Measurements from ENCODE around the gene TRH. TPM values are rescaled to one million over a fixed set of nuclear protein-coding genes. Genes with fewer than 3 reads are reported as not detected.
A peak's percentile ranks its signal among the peaks of the same experiment; 100 is the strongest.
"Not testable (repeated sequence)": the region's sequence is repeated elsewhere in the genome, so short reads cannot be mapped to it uniquely, and the experiment has no call there.

The TRH gene
- total RNA-seq, 1 donor from 2014 or later = not detected

DNA sequence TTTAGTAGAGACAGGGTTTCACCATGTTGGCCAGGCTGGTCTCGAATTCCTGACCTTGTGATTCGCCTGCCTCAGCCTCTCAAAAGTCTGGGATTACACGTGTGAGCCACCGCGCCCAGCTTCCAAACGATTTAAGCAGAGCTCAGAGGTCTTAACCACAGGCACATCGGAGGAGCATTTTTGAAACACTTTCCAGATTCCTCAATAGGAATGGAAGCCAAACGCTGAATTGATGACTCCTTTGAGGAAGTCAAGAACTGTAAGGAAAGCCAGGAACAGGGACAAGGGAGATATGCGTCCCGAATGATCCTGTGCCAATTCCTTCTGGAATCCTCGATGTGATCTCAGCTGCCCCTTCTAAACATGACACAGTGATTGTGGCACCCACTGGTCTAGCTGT is 40.0 kb downstream of the TRH start:
- no peaks in the 10 kb centered on the region for H3K36me3 ChIP-seq
- H3K9me3 ChIP-seq = no peaks in the 10 kb centered on the region
- H3K4me1 ChIP-seq = no peaks in the 10 kb centered on the region
- TF ChIP-seq, protein P1, sequence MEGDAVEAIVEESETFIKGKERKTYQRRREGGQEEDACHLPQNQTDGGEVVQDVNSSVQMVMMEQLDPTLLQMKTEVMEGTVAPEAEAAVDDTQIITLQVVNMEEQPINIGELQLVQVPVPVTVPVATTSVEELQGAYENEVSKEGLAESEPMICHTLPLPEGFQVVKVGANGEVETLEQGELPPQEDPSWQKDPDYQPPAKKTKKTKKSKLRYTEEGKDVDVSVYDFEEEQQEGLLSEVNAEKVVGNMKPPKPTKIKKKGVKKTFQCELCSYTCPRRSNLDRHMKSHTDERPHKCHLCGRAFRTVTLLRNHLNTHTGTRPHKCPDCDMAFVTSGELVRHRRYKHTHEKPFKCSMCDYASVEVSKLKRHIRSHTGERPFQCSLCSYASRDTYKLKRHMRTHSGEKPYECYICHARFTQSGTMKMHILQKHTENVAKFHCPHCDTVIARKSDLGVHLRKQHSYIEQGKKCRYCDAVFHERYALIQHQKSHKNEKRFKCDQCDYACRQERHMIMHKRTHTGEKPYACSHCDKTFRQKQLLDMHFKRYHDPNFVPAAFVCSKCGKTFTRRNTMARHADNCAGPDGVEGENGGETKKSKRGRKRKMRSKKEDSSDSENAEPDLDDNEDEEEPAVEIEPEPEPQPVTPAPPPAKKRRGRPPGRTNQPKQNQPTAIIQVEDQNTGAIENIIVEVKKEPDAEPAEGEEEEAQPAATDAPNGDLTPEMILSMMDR (IDR thresholded peaks at IDR 0.05) = no peak
- H3K27ac ChIP-seq = no peak overlapping the region
- H3K27me3 ChIP-seq = no peaks in the 10 kb centered on the region
- intact Hi-C loops (cut with DNase I) = no loop called here
- DNase-seq (no peak), ATAC-seq (no peak)
- no peak overlapping the region for H3K4me3 ChIP-seq

GRCh38 chr3:130017661-130018060 is 43.1 kb downstream of the TRH start:
- intact Hi-C loops (cut with DNase I); ATAC-seq; H3K27ac ChIP-seq; H3K27me3 ChIP-seq; H3K36me3 ChIP-seq; H3K9me3 ChIP-seq; DNase-seq; H3K4me3 ChIP-seq; H3K4me1 ChIP-seq: not testable (repeated sequence)

DNA sequence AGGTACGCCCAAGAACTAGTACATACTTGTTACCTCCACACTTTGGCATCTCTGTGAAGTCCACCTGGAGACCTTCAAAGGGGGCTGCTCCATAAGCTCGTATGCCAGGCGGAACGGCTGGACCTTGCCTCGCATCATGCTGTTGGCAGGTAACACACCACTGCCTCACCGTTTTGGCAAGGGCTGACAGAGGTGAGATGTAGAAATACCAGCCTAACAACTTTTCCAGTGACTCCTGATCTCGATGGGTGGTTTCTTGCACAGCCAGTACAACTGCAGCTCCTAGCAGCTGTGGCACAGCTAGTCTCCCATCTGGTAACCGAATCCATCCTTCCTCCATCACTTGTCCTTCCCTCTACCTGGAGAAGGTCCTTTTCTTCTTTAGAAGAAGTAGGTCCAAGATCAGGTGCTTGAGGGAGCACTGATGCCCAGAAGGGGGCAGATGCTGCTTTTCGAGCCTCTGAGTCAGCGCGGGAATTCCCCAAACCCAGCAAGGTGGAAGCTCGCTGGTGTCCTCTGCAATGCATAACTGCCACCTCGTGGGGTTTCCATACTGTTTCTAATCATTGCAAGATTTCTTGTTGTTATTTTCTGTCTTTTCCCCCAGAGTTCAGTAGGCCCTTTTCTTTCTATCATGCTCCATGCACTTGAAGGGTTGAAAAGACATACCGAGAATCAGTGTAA is 51.8 kb downstream of the TRH start:
- H3K27ac ChIP-seq; H3K36me3 ChIP-seq; H3K4me1 ChIP-seq; H3K4me3 ChIP-seq; ATAC-seq; intact Hi-C loops (cut with DNase I); H3K9me3 ChIP-seq; H3K27me3 ChIP-seq; DNase-seq: not testable (repeated sequence)
- TF ChIP-seq, protein P1 (IDR thresholded peaks at IDR 0.05) = peak; percentile 19

GRCh38 chr3:130027437-130027836 is 52.9 kb downstream of the TRH start:
- H3K27me3 ChIP-seq; H3K9me3 ChIP-seq; DNase-seq; ATAC-seq; H3K4me1 ChIP-seq; H3K27ac ChIP-seq; H3K36me3 ChIP-seq; H3K4me3 ChIP-seq; intact Hi-C loops (cut with DNase I): not testable (repeated sequence)

Other genes with a start within 250 kb of the TRH start
- gene TMCC1, start 81.0 kb upstream of the TRH start, total RNA-seq = 42.3 TPM
- 1.5 TPM for gene ALG1L2, start 107.1 kb downstream of the TRH start, total RNA-seq